A673 (cell line): ENCODE results near the gene ETFA.

ENCODE experiments used
- EZH2 ChIP-seq: fragments of 200-600 bp; sonication (generic); IDR thresholded peaks from 2 replicates; pipeline ENCODE4 v1.6.1; 2017; ENCODE audit warnings: borderline replicate concordance, low read depth, mild to moderate bottlenecking, mixed read lengths, antibody characterized with exemption, low read length; ENCODE audit not compliant: poor library complexity, severe bottlenecking
- TF ChIP-seq, protein P1 (sequence below): fragments of 300-800, 200-600 bp; sonication (generic); conservative IDR thresholded peaks from 2 replicates; pipeline ENCODE4 v1.5.1; 2017; ENCODE audit warnings: low read depth, mild to moderate bottlenecking, antibody characterized with exemption, low read length, moderate library complexity, mixed read lengths

- TF ChIP-seq, protein P1, sequence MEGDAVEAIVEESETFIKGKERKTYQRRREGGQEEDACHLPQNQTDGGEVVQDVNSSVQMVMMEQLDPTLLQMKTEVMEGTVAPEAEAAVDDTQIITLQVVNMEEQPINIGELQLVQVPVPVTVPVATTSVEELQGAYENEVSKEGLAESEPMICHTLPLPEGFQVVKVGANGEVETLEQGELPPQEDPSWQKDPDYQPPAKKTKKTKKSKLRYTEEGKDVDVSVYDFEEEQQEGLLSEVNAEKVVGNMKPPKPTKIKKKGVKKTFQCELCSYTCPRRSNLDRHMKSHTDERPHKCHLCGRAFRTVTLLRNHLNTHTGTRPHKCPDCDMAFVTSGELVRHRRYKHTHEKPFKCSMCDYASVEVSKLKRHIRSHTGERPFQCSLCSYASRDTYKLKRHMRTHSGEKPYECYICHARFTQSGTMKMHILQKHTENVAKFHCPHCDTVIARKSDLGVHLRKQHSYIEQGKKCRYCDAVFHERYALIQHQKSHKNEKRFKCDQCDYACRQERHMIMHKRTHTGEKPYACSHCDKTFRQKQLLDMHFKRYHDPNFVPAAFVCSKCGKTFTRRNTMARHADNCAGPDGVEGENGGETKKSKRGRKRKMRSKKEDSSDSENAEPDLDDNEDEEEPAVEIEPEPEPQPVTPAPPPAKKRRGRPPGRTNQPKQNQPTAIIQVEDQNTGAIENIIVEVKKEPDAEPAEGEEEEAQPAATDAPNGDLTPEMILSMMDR: no peak
- no peak for TF ChIP-seq EZH2
These were observed 9.9 kb upstream of the ETFA start for GRCh38 chr15:76321171-76321570.
